ENCODE data around the gene PDCD11. TPM values are rescaled to one million over a fixed set of nuclear protein-coding genes. Genes with fewer than 3 reads are reported as not detected.

Gene PDCD11
- total RNA-seq, 2 experiments from 2014 or later, result 13.3 to 16.4 TPM

DNA sequence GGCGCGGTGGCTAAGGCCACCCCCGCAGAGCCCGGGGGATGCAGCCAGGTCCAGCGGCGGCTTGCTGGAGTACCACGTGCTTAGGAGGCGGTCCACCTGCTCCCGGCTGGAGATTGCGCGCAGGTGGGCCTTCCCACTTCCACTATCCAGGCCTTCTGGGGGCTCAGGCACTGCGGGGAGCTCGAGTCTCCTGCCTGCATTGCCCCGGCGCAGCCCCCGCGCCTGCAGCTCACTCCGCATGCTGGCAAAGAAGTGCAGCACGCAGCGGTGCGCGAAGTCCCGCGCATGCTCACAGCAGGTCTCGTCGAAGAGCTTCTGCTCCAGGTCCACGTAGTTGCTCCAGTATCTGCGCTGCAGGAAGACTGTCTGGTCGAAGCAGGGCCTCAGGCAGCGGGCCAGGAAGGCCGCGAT lies 76.8 kb downstream of the PDCD11 start:
- ChIA-PET CTCF (no interaction called here), POLR2A (no interaction called here)
- Mint-ChIP-seq H3K9me3 (no peaks in the 10 kb centered on the region), H3K27ac (no peak overlapping the region), H3K36me3 (ENCODE audit: low read depth) (no peaks in the 10 kb centered on the region), H3K27me3 (no peaks in the 10 kb centered on the region), H3K4me1 (ENCODE audit: low read depth) (peaks cover 34% of the 10 kb centered on the region), H3K4me3 (no peak overlapping the region)
- DNase-seq (no peak), ATAC-seq (ENCODE audit: poor library complexity) (no peak)
- peaks cover 58% of the 10 kb centered on the region for H3K4me1 ChIP-seq (ENCODE audit: insufficient read depth, low read length)
- H3K36me3 ChIP-seq (ENCODE audit: insufficient read depth, low read length), result no peaks in the 10 kb centered on the region
- H3K27ac ChIP-seq (ENCODE audit: low read depth in 1 of 2, low read length in 2 of 2), result no peak overlapping the region
- H3K4me3 ChIP-seq (ENCODE audit: low read length), result no peak overlapping the region
- no peaks in the 10 kb centered on the region for H3K27me3 ChIP-seq (ENCODE audit: control insufficient read depth in 1 of 2, insufficient read depth in 2 of 2, low read length in 2 of 2)
- intact Hi-C loops (cut with DNase I, micrococcal nuclease), result no loop called here
- TF ChIP-seq, protein P1, sequence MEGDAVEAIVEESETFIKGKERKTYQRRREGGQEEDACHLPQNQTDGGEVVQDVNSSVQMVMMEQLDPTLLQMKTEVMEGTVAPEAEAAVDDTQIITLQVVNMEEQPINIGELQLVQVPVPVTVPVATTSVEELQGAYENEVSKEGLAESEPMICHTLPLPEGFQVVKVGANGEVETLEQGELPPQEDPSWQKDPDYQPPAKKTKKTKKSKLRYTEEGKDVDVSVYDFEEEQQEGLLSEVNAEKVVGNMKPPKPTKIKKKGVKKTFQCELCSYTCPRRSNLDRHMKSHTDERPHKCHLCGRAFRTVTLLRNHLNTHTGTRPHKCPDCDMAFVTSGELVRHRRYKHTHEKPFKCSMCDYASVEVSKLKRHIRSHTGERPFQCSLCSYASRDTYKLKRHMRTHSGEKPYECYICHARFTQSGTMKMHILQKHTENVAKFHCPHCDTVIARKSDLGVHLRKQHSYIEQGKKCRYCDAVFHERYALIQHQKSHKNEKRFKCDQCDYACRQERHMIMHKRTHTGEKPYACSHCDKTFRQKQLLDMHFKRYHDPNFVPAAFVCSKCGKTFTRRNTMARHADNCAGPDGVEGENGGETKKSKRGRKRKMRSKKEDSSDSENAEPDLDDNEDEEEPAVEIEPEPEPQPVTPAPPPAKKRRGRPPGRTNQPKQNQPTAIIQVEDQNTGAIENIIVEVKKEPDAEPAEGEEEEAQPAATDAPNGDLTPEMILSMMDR (IDR thresholded peaks at IDR 0.05), result no peak
- H3K9me3 ChIP-seq (ENCODE audit: control insufficient read depth in 1 of 2, insufficient read depth in 1 of 2, low read length in 2 of 2), result no peaks in the 10 kb centered on the region

GRCh38 chr10:103474077-103474476 lies 77.7 kb downstream of the PDCD11 start:
- no peak overlapping the region for H3K4me3 Mint-ChIP-seq
- H3K9me3 Mint-ChIP-seq, result no peaks in the 10 kb centered on the region
- H3K27ac Mint-ChIP-seq, result no peak overlapping the region
- DNase-seq, result no peak
- CTCF ChIA-PET, result no interaction called here
- H3K36me3 ChIP-seq (ENCODE audit: insufficient read depth, low read length), result no peaks in the 10 kb centered on the region
- ATAC-seq (ENCODE audit: poor library complexity), result no peak
- no peak overlapping the region for H3K4me3 ChIP-seq (ENCODE audit: low read length)
- POLR2A ChIA-PET, result no interaction called here
- no peaks in the 10 kb centered on the region for H3K9me3 ChIP-seq (ENCODE audit: control insufficient read depth in 1 of 2, insufficient read depth in 1 of 2, low read length in 2 of 2)
- intact Hi-C loops (cut with DNase I, micrococcal nuclease), result no loop called here
- H3K36me3 Mint-ChIP-seq (ENCODE audit: low read depth), result no peaks in the 10 kb centered on the region
- no peaks in the 10 kb centered on the region for H3K27me3 Mint-ChIP-seq
- no peaks in the 10 kb centered on the region for H3K27me3 ChIP-seq (ENCODE audit: control insufficient read depth in 1 of 2, insufficient read depth in 2 of 2, low read length in 2 of 2)
- peaks cover 34% of the 10 kb centered on the region for H3K4me1 Mint-ChIP-seq (ENCODE audit: low read depth)
- H3K4me1 ChIP-seq (ENCODE audit: insufficient read depth, low read length), result peaks cover 57% of the 10 kb centered on the region
- H3K27ac ChIP-seq (ENCODE audit: low read depth in 1 of 2, low read length in 2 of 2), result no peak overlapping the region
- TF ChIP-seq, protein P1 (IDR thresholded peaks at IDR 0.05), result no peak

- no peaks in the 10 kb centered on the region for H3K9me3 Mint-ChIP-seq
- no peaks in the 10 kb centered on the region for H3K27me3 ChIP-seq (ENCODE audit: control insufficient read depth in 1 of 2, insufficient read depth in 2 of 2, low read length in 2 of 2)
- no peaks in the 10 kb centered on the region for H3K36me3 ChIP-seq (ENCODE audit: insufficient read depth, low read length)
- no peak overlapping the region for H3K27ac ChIP-seq (ENCODE audit: low read depth in 1 of 2, low read length in 2 of 2)
- intact Hi-C loops (cut with DNase I, micrococcal nuclease), result no loop called here
- H3K27ac Mint-ChIP-seq, result no peak overlapping the region
- CTCF ChIA-PET, result interaction anchor here (1.3 to 1.6 kb wide), 2 partner anchors 22 to 59 kb away, joined by 3 to 4 read pairs; no protein-coding TSS in a partner anchor
- POLR2A ChIA-PET, result no interaction called here
- peaks cover 44% of the 10 kb centered on the region for H3K4me1 ChIP-seq (ENCODE audit: insufficient read depth, low read length)
- H3K36me3 Mint-ChIP-seq (ENCODE audit: low read depth), result no peaks in the 10 kb centered on the region
- no peaks in the 10 kb centered on the region for H3K27me3 Mint-ChIP-seq
- no peak overlapping the region for H3K4me3 Mint-ChIP-seq
- ATAC-seq (ENCODE audit: poor library complexity) (no peak), DNase-seq (no peak)
- no peaks in the 10 kb centered on the region for H3K9me3 ChIP-seq (ENCODE audit: control insufficient read depth in 1 of 2, insufficient read depth in 1 of 2, low read length in 2 of 2)
- H3K4me1 Mint-ChIP-seq (ENCODE audit: low read depth), result peaks cover 20% of the 10 kb centered on the region
- no peak overlapping the region for H3K4me3 ChIP-seq (ENCODE audit: low read length)
- TF ChIP-seq, protein P1 (IDR thresholded peaks at IDR 0.05), result no peak
These were observed 79.0 kb downstream of the PDCD11 start for GRCh38 chr10:103475437-103475836.
